Lung microvascular endothelial cell (primary cell): ENCODE results near the gene TMEM151B. TPM values are rescaled to one million over a fixed set of nuclear protein-coding genes. Genes with fewer than 3 reads are reported as not detected.

Source experiments
- DNase-seq, 2 donors: peaks; one replicate each; pipeline versions ENCODE4 v3.0.0 to v3.0.0-alpha.2; 2010; ENCODE audit warnings: low read depth in 2 of 2
- total RNA-seq: library from RNA; depleted of rRNA; stranded (reverse); fragments of >200 nt; gene quantifications from 2 replicates; pipeline ENCODE4 v1.2.1, GENCODE V29; 2014

The TMEM151B gene
- total RNA-seq, 1 donor from 2014 or later, result not detected

- no peak for DNase-seq
Measured at GRCh38 chr6:44250718-44251123, 19.5 kb upstream of the TMEM151B start.

- DNase-seq, result no peak
Measured at GRCh38 chr6:44251576-44252524, 18.4 kb upstream of the TMEM151B start.

- DNase-seq, result peak; percentile 43 to 58
Measured at GRCh38 chr6:44253307-44254101, 16.7 kb upstream of the TMEM151B start.

GRCh38 chr6:44254191-44255104, 15.8 kb upstream of the TMEM151B start:
- DNase-seq, result no peak

DNA sequence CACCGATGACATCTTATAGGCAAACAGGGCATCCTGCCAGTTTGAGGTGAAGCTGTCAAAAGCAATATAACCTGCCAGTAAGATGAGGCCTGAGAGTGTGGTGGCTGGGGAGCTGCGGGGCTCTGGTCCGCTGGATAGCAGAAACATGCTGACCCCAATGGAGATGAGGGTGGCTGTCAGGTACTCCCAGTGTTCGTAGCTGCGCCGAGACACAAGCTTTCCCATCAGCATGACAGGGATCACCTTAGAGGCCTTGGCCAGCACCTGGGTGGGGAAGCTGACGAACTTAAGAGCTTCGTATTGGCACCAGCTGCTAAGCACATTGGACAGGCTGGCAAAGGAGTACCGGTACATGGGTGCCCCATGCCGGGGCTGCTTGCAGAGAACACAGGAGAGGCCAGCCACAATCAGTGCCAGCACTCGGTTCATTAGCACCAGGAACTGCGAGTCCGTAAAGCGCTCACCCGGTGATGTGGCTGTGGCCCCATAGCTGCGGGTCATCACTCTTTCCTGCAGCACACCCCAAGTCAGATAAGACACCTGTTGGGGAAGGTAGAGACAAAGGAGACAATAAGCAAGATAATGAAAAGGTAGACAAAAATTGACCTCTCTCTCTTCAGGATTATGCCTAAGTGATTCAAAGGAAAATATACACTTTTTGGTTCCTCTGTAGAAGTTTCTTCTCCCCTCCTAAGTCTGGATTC, 15.0 kb upstream of the TMEM151B start:
- DNase-seq, result no peak

GRCh38 chr6:44255871-44256774, 14.1 kb upstream of the TMEM151B start:
- DNase-seq, result peak in 1 of 2 donors; percentile 41

GRCh38 chr6:44256775-44257024, 13.6 kb upstream of the TMEM151B start:
- DNase-seq, result no peak

DNA sequence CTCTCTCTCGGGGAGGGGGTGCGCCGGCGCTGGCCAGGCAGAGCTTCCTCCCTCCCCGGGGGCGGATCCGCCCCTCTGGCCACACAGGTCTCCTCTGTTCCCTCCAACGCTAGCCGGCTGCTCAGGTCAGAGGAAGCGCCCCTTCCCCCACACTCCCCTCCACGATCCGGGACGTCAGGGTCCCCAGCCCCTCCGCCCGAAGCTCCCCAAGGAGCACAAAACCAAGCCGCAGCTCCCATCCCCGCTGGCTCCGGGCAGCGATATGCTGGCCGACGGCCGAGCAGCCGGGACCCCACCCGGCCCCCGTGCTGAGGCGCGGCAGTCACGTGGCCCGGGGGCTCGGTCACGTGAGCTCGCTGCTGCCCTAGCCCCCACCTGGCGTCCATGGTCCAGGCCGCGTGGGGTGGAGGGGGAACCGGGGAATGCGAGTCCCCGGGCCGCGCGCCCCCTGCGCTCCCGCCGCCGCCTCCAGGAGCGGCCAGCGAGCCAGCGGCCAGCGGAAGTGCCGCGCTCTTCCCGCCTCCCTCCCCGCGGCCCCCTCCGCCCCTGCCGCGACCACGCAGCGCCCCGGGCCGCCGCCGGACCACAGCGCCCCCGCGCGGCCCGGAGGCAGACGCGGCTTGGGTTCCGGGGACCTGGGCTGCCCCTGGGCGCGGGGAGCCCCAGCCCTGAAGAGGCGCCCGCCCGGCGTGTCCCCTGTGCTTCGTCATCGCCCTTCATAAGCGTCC, 13.1 kb upstream of the TMEM151B start, which contains the start of gene SLC35B2:
Gene SLC35B2, minus strand, starts transcription at position 504 of the 728 bp plus-strand sequence. Its CDS starts 118 bp downstream, at position 386.
- DNase-seq, result peak; percentile 73 to 88

DNA sequence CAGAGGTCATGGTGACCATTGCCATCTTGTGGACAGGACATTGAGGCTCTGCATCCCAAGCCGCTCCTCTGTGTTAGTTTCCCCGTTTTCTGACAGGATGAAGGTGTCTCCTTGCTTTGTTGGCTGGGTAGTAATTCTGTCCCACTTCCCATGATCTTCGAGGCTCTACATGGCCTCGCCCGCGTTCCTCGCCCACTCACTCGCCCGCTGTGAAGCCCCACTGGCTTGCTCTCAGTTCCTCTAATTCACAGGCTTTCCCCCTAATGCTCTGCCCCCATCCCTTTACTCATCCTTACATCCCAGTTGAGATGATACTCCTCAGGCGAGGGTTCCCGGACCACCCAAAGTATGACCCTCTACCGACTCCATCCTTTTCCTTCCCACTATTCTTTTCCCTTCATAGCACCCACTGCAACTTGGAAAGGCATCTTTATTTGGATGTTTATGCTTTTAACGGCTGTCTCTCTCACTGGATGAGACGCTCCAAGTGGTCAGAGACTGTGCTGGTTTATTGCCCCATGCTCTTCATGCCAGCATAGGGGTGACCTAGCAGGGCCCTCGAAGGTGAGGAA, 12.4 kb upstream of the TMEM151B start:
- DNase-seq, result no peak

GRCh38 chr6:44258325-44258863, 11.9 kb upstream of the TMEM151B start:
- no peak for DNase-seq

DNA sequence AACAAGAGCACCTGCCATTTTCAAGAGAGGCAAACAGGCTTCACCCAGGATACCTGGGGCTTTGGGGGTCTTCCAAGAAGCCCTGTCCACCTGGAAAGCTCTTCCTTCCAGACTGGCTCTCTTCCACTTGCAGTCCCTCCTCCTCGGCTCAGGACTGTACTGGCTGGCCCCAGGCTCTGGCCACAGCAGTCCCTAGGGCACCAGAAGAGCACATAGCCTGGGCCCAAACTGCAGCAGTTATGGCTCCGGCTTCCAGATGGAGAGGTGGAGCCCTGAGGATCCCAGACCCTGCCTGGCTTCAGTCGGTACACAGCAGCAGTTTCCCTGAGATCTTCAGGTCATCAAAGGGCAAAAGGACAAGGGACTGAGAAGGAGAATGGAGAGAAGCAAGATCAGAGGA, 11.3 kb upstream of the TMEM151B start:
- DNase-seq, result no peak

DNA sequence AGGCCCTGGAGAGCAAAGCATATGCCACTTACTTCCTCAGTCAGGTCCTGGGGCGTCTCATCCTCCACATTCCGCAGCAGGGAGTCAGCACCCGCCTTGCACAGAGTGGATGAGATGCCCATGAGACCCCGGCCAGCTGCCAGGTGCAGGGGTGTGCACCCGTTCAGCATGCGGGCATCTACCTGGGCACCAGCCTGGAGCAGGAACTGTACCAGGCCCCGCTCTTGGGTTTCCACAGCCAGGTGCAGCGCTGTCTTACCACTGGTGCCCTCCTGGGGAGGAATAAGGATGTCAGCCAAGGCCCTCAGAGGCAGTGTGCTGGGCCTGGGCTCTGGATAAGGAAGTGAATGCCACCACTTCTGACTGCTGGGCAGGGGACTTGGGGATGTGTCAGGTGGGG, 10.2 kb upstream of the TMEM151B start:
- DNase-seq, result no peak

- no peak for DNase-seq
Measured at GRCh38 chr6:44260451-44261297, 9.6 kb upstream of the TMEM151B start.

DNA sequence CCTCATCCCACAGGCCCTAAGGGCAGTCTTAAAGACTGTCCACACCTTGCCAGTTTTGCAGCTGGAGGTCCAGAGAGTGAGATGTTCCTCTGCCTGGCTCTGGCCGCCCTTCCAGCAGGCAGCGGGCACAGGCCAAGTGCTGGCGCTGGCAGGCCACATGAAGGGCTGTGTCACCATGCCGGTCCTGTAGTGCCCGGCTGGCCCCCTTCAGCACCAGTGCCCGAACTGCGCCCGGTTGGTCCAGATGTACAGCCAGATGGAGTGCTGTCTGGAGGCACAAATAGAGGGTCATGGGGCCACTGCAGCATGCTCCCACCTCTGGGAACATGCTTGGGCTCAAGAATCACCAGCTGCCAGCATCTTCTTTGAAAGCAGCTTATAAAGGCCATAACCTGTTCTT, 8.7 kb upstream of the TMEM151B start:
- no peak for DNase-seq

- no peak for DNase-seq
Measured at GRCh38 chr6:44262467-44263353, 7.5 kb upstream of the TMEM151B start.

GRCh38 chr6:44263354-44264100, 6.7 kb upstream of the TMEM151B start:
- DNase-seq, result peak; percentile 47 to 66
